Urinary bladder (tissue), 4 donors: ENCODE results near the gene HBEGF. TPM values are rescaled to one million over a fixed set of nuclear protein-coding genes. Genes with fewer than 3 reads are reported as not detected.
A peak's percentile ranks its signal among the peaks of the same experiment; 100 is the strongest.

Source experiments
- DNase-seq: peaks from one replicate; pipeline ENCODE4 v3.0.0-alpha.2; 2015; ENCODE audit errors: extremely low spot score
- H3K27ac ChIP-seq: one replicate; pipeline ENCODE4 v1.5.1; 2013; ENCODE audit warnings: low read depth, mild to moderate bottlenecking, moderate library complexity
- H3K36me3 ChIP-seq: one replicate; pipeline ENCODE4 v1.6.1; 2013; ENCODE audit warnings: mild to moderate bottlenecking, moderate library complexity; ENCODE audit not compliant: insufficient read depth
- H3K4me1 ChIP-seq: one replicate; pipeline ENCODE4 v1.6.1; 2013; ENCODE audit warnings: mild to moderate bottlenecking, moderate library complexity; ENCODE audit not compliant: insufficient read depth
- H3K4me3 ChIP-seq: one replicate; pipeline ENCODE4 v1.5.1; 2013; ENCODE audit warnings: low read depth, low read length
- WGBS: extraction: QIAGEN DNeasy Blood & Tissue Kit; methylation state at CpG from one replicate; pipeline ENCODE4 v1.1.7; 2013; 5-methylcytosine and 5-hydroxymethylcytosine counted together
- polyA plus RNA-seq: library from polyadenylated mRNA; stranded (reverse); fragments of 200-250 nt; gene quantifications from one replicate; pipeline ENCODE4 v1.2.3, GENCODE V29; 2013
- total RNA-seq: library from RNA; depleted of rRNA; stranded (reverse); fragments of >200 nt; gene quantifications from one replicate; pipeline ENCODE4 v1.2.3, GENCODE V29; 2014
- donor health status: healthy with polysubstance abuse.
- donor health status: healthy.

The HBEGF gene
- total and polyA plus RNA-seq, 2 donors: 9.7 to 13.5 TPM

DNA sequence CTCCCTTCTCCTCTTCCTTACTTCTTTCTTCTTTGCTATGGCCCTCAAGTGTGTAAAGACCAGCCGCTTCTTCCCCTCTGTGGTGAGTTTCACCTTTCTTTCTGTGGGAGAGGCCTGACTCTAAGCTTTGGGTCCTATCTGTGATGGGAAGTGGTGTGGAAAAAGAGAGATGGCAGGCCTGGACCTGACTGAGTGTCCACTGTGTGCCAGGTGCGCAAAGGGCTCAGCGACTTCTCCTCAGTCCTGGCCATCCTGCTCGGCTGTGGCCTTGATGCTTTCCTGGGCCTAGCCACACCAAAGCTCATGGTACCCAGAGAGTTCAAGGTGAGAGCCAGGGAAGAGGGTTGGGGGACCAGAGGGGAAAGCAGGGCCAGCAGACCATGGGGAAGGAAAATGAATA is 19.5 kb upstream of the HBEGF start:
- no peaks in the 10 kb centered on the region for H3K36me3 ChIP-seq
- no peak for DNase-seq
- no peaks in the 10 kb centered on the region for H3K4me1 ChIP-seq
- no peak overlapping the region for H3K27ac ChIP-seq
- no peak overlapping the region for H3K4me3 ChIP-seq
- WGBS: 92% methylated on average over 4 of the region's 4 CpGs

DNA sequence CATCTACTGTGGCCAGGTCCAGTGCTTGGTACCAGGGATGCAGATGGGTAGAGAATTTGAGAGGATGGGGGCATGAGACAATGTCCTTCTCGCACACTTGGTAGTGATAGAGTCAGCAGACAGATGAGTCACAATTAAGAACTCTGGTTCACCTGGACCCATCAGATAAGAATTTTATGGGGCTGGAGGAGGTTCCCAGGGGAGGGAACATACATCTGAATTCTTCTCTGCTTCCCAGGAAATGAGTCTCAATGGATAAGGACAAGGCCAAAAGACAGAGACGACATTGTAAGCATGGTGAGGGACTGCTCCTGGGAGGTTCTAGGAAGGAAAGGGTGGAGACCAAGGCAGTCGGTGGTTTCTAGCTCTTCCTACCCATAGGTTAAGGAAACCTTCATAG is 18.9 kb upstream of the HBEGF start:
- no peak overlapping the region for H3K27ac ChIP-seq
- H3K4me3 ChIP-seq: no peak overlapping the region
- 73% methylated on average over 3 of the region's 3 CpGs for WGBS

DNA sequence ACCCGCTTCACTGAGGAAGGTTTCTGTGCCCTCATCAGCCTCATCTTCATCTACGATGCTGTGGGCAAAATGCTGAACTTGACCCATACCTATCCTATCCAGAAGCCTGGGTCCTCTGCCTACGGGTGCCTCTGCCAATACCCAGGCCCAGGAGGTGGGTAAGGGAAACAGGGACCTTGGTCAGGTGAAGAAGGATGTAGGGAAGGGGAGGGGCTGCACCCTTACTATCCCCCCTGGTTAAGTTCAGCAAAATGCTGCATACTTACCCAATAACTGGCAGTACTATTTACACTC is 18.0 kb upstream of the HBEGF start:
- WGBS: 91% methylated on average over 3 of the region's 3 CpGs
- Histone ChIP-seq H3K4me1 (no peaks in the 10 kb centered on the region), H3K27ac (no peak overlapping the region), H3K36me3 (no peaks in the 10 kb centered on the region), H3K4me3 (no peak overlapping the region)
- DNase-seq: no peak

More for the DNA sequence above, 18.9 kb upstream of the HBEGF start:
- no peaks in the 10 kb centered on the region for H3K4me1 ChIP-seq
- no peaks in the 10 kb centered on the region for H3K36me3 ChIP-seq
- DNase-seq: no peak

DNA sequence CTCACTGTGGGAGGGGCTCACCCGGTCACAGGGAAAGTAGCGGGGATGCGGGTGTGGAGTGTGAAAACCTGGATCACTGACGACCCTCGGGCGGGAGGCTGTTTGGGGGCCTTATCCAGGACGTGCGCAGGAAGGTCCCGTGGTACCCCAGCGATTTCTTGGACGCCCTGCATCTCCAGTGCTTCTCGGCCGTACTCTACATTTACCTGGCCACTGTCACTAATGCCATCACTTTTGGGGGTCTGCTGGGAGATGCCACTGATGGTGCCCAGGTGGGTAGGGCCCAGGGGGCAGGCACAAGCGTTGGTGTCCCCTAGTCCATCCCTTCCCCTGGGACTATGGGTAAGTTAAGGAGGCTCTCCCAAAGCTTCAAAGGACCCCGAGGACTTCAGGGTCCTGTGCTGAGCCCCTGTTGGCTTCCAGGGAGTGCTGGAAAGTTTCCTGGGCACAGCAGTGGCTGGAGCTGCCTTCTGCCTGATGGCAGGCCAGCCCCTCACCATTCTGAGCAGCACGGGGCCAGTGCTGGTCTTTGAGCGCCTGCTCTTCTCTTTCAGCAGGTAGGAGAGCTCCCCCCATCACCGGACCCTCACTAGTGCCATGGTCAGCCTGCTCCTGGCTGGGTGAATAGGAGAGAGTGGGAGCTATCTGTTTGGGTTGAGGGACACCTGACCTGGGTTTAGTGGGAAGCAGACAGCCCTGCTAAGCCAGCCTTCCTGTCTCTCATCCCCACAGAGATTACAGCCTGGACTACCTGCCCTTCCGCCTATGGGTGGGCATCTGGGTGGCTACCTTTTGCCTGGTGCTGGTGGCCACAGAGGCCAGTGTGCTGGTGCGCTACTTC is 17.4 kb upstream of the HBEGF start:
- WGBS: 65% methylated on average over 20 of the region's 20 CpGs
- DNase-seq: no peak
- no peaks in the 10 kb centered on the region for H3K36me3 ChIP-seq
- no peak overlapping the region for H3K27ac ChIP-seq
- H3K4me3 ChIP-seq: no peak overlapping the region
- H3K4me1 ChIP-seq: no peaks in the 10 kb centered on the region

DNA sequence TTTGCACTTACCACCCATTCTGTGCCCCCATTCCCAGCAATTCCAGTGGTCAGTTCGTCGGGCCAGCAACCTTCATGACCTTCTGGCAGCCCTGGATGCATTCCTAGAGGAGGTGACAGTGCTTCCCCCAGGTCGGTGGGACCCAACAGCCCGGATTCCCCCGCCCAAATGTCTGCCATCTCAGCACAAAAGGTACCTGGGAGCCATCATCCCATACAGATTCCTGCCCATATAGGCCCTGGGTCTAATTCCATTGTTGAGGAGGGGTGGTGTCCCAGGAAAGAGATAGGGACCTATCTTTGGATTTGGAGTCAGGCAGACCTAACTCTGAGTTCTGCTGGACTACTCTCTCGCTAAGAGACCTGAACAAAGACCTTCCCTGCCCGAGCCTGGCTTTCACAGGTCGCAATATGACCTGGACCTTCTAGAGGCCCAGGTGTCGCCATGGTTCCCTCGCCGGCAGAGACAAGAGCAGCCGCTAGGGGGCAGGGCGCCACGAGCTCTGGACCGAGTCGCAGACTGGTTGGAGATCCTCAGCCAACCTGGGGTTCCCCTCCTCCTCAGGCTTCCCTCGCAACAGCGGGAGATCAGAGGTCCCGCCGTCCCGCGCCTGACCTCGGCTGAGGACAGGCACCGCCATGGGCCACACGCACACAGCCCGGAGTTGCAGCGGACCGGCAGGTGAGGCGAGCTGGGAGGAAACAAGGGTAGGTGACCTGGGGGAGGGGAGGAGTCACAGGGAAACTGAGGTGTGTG is 16.6 kb upstream of the HBEGF start:
- DNase-seq: no peak

DNA sequence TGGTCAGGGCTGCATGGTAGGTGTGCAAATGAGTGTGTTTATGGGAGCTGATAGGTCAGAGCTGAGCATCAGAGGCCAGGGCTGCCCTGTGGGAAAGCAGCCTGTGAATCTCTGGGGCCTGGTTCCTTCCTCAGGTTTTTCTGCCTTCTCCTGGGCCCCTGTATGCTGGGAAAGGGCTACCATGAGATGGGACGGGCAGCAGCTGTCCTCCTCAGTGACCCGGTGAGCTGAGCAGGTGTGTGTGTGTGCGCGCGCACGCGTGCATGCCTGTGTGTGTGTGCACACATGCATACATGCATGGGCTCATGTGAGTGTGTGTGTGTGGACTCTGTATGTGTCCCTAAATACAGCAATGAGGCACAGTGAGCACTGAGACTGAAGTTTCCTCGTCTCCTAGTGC is 15.9 kb upstream of the HBEGF start:
- H3K27ac ChIP-seq: no peak overlapping the region
- H3K4me3 ChIP-seq: no peak overlapping the region
- WGBS: 88% methylated on average over 8 of the region's 8 CpGs
- DNase-seq: no peak
- H3K36me3 ChIP-seq: no peaks in the 10 kb centered on the region
- no peaks in the 10 kb centered on the region for H3K4me1 ChIP-seq

More for the DNA sequence above, 16.6 kb upstream of the HBEGF start:
- no peaks in the 10 kb centered on the region for H3K36me3 ChIP-seq
- WGBS: 12% methylated on average over 29 of the region's 29 CpGs
- no peaks in the 10 kb centered on the region for H3K4me1 ChIP-seq
- no peak overlapping the region for H3K27ac ChIP-seq
- no peak overlapping the region for H3K4me3 ChIP-seq

DNA sequence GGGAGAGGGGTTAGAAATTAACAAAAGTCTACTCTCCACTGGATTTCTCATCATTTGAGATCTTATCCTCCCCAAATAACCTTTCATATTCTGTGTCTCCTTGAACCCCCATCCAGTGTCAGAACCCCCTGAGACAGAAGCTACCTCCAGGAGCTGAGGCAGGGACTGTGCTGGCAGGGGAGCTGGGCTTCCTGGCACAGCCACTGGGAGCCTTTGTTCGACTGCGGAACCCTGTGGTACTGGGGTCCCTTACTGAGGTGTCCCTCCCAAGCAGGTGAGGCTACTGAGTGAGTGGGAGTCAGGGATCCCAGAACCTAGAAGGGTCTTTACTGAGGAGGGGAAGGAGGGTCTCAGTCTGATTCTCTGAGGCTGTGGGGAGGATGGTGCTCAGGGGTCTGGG is 15.5 kb upstream of the HBEGF start:
- H3K27ac ChIP-seq: no peak overlapping the region
- no peak overlapping the region for H3K4me3 ChIP-seq
- DNase-seq: no peak
- no peaks in the 10 kb centered on the region for H3K36me3 ChIP-seq
- 91% methylated on average over 2 of the region's 2 CpGs for WGBS
- H3K4me1 ChIP-seq: no peaks in the 10 kb centered on the region

DNA sequence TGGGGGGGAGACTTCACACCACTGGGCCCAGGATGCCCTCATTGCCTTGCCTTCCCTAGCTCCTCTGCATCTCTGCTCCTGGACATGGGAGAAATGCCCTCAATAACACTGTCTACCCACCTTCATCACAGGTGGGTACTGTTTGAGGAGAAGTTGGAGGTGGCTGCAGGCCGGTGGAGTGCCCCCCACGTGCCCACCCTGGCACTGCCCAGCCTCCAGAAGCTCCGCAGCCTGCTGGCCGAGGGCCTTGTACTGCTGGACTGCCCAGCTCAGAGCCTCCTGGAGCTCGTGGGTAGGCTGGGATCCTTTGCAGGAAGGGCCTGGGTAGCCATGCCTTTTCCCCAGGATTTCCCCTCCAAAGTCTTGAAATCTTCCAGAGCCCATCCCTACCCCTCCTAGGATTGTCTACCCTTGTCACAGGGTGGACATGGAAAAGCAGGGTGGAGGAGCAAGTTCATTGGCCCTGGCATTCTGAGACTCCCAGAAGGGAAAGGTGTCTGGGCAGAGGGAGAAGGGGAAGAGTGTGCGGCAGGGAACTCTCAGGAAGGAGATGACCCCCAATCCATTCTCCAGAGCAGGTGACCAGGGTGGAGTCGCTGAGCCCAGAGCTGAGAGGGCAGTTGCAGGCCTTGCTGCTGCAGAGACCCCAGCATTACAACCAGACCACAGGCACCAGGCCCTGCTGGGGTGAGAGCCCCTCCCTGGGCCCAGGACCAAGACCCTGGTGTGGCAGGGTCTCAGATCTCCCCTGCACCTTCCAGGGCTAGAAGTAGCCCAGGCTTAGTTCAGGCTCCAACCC is 14.5 kb upstream of the HBEGF start:
- H3K36me3 ChIP-seq: no peaks in the 10 kb centered on the region
- no peak overlapping the region for H3K4me3 ChIP-seq
- no peak for DNase-seq
- H3K4me1 ChIP-seq: no peaks in the 10 kb centered on the region
- H3K27ac ChIP-seq: no peak overlapping the region
- WGBS: 85% methylated on average over 7 of the region's 7 CpGs

DNA sequence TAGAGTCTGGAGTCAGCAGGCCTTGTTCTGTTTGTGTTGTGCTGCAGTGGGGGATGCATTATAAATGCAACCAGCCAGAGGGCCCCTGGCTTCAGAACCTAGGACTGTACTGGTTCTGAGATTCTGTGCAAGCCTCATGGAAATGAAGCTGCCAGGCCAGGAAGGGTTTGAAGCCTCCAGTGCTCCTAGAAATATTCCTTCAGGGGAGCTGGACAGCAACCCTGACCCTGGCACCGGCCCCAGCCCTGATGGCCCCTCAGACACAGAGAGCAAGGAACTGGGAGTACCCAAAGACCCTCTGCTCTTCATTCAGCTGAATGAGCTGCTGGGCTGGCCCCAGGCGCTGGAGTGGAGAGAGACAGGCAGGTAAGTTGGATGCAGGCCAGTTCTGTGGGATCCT is 13.7 kb upstream of the HBEGF start, which contains the start of gene SLC4A9:
SLC4A9 (plus strand) TSS at position 94 of the 400 bp plus-strand sequence; CDS start at position 137, 43 bp downstream.
- Histone ChIP-seq H3K4me3 (no peak within 1 kb of the TSS), H3K4me1 (no peaks in the 10 kb centered on the region), H3K27ac (no peak within 1 kb of the TSS), H3K36me3 (no peaks in the 10 kb centered on the region)
- no peak for DNase-seq
- 91% methylated on average over 2 of the region's 2 CpGs for WGBS

DNA sequence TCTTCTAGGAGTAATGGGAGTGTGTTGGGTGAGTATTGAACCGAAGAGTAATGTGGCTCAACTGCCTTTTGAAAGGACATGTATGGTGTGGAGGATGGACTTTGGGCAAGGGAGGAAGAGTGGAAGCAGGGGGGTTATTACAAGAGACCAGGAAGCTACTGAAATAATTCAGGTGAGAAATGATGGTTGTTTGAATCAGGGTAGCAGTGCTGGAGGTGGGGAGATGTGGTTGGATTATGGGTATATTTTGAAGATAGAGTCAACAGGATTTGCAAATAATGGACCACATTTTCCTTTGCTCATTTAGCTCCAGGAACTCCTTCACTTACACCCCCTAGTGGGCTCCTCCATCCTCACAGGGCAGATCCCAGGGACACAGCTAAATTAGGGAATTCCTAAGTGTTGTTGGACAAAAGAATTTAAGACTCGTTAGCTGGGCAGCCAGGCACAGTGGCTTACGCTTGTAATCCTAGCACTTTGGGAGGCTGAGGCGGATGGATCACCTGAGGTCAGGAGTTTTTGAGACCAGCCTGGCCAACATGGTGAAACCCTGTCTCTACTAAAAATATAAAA is 12.4 kb upstream of the HBEGF start:
- no peaks in the 10 kb centered on the region for H3K36me3 ChIP-seq
- no peak overlapping the region for H3K27ac ChIP-seq
- 83% methylated on average over 4 of the region's 4 CpGs for WGBS
- H3K4me3 ChIP-seq: no peak overlapping the region
- no peaks in the 10 kb centered on the region for H3K4me1 ChIP-seq
- DNase-seq: no peak

DNA sequence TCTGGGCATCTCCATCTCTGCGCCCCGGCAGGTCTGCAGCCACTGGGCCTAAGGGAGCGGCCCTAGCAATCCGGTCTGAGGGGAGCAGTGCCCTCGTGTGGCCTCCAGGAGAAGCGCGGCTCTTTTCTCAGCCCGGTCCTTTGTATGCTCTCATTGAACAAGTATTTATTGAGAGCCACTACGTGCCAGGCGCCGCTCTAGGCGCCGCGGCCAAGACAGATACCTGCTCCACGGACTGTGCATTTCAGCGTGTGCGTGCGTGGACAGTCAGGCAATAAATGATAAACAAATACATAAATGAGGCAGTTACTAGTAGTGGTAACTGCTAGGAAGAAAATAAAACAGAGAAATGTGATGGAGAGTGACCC is 11.3 kb upstream of the HBEGF start:
- peak; percentile 61 for DNase-seq
- WGBS: under 1% methylated on average over 18 of the region's 18 CpGs
- H3K4me1 ChIP-seq: no peaks in the 10 kb centered on the region
- no peak overlapping the region for H3K27ac ChIP-seq
- no peak overlapping the region for H3K4me3 ChIP-seq
- no peaks in the 10 kb centered on the region for H3K36me3 ChIP-seq

DNA sequence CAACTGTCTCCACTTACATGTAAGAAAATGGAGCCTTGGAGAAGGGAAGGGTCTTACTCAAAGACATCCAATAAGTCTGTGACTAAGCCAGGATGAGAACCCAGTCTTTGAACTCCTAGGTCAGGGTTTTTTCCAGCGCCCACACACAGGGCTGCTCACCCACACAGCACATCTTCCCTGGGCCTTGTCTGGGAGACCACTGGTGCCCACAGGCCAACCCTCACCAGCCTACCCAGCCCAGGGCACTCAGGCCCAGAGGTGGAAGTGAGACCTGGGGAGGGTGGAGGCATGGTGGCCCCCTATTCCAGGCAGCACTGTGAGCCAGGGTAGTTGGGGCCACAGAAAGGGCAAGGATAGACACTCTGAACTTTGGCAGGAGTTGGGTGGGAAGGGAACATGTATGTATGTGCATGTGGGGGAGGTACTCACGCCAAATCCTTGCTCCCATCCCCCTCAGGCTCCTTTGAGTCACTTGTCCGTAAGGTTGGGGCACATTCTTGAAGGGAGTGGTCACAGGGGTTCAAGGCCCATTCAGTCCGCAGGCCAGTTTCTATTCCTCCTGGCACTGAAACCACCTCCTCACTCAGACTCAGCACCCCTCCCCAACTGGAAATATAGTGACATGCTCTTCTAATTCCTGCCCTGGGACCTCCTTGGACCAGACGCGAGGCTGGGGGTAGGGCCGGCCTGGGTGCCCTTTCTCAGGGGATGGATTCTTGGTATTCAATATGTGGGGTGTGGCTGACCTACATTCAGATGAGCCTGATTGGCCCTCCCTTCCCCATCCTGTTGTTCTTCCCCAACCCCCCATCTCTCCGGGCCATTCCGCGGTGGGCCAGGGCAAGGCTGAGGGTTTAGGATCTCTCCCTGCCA is 10.7 kb upstream of the HBEGF start:
- 38% methylated on average over 10 of the region's 10 CpGs for WGBS
- no peak for DNase-seq
- Histone ChIP-seq H3K4me3 (no peak overlapping the region), H3K27ac (no peak overlapping the region), H3K36me3 (no peaks in the 10 kb centered on the region), H3K4me1 (no peaks in the 10 kb centered on the region)

DNA sequence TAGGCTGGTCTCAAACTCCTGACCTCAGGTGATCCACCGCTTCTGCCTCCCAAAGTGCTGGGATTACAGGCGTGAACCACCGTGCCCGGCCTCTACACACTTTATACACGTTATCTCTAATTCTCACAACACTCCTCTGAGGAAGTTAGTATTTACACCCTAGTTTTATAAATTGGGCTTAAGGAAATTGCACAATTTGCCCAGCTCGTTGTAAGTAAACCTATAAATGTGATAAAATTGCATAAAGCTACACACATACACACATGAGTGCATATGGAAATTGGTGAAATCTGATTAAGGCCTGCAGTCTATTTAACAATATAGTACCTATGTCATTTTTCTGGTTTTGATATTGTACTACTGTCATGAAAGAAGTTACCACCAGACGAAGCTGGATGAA is 9.1 kb upstream of the HBEGF start:
- Histone ChIP-seq H3K4me3 (no peak overlapping the region), H3K36me3 (no peaks in the 10 kb centered on the region), H3K27ac (no peak overlapping the region), H3K4me1 (no peaks in the 10 kb centered on the region)
- 84% methylated on average over 7 of the region's 7 CpGs for WGBS
- DNase-seq: no peak
